GM19099 (cell line): ENCODE measurements around the gene SLC4A3.

ENCODE experiments used
- POLR2A ChIP-seq: IDR thresholded peaks from 3 replicates; pipeline ENCODE4 v1.6.1; 2011; ENCODE audit warnings: low read depth; ENCODE audit not compliant: insufficient read length; ENCODE audit errors: extremely low read depth

SLC4A3 gene

GRCh38 chr2:219665926-219666325 lies 38.5 kb downstream of the SLC4A3 start:
- no peak for TF ChIP-seq POLR2A

GRCh38 chr2:219668316-219668715 lies 40.9 kb downstream of the SLC4A3 start:
- no peak for TF ChIP-seq POLR2A

DNA sequence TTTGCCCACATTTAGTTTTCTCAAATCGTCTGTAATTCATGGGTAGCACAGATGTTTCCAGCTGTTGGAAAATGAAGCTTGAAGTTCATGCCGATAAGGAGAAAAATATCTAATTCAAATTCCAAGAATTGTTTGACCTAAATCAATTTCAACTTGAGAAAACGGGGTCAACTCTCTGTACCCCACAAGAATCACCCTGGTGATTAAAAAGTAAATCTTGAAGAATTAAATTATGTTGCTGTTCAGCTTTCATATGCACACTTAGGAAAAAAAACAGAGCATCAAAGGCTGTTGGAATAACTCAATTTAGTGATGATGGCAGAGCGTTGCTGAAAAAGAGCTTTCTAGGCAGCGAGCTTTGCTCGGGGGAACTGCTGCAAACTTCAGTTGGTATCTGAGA lies 43.0 kb downstream of the SLC4A3 start:
- no peak for TF ChIP-seq POLR2A

- TF ChIP-seq POLR2A: no peak
Measured at GRCh38 chr2:219671279-219671678, 43.8 kb downstream of the SLC4A3 start.

DNA sequence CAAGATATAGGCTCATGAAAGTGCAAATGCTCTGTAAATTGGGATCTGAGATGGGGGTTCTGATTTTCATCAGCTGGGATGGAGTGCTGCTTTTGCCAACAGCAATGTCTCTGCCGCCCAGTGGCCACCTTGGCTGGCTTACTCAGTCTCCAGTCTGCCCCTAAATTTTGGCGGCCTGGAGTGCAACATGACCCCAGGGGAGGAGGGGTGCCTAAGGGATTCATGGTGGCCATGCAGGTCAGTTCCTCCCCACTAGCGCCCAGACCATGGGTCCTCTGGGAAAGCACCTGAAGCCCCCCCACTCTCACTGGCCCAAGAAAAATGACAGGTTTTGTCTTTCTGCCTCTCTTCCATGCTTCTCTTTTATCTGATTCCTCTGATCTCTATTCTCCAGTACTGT lies 45.0 kb downstream of the SLC4A3 start:
- no peak for TF ChIP-seq POLR2A

DNA sequence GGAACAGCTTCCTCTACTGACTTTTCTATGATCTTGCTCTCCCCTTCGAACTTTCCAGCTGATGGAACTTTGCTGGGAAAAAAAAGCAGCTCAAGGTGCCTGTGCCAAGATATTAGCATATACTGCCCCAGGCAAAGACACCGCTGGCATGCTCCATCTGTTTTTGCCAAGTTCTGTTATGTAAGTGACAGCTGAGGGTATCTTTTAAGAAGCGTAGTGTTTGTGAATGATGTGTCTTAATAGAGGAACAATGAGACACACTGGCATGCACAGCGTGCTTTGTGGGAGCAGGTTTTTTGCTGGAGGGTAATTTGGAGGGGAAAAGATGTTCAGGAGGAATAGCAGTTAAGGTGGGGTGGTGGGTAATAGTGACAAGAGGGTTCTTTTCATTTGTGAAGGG lies 47.8 kb downstream of the SLC4A3 start:
- TF ChIP-seq POLR2A: no peak

GRCh38 chr2:219676586-219676985 lies 49.2 kb downstream of the SLC4A3 start:
- TF ChIP-seq POLR2A: no peak

GRCh38 chr2:219679041-219679440 lies 51.6 kb downstream of the SLC4A3 start:
- no peak for TF ChIP-seq POLR2A

DNA sequence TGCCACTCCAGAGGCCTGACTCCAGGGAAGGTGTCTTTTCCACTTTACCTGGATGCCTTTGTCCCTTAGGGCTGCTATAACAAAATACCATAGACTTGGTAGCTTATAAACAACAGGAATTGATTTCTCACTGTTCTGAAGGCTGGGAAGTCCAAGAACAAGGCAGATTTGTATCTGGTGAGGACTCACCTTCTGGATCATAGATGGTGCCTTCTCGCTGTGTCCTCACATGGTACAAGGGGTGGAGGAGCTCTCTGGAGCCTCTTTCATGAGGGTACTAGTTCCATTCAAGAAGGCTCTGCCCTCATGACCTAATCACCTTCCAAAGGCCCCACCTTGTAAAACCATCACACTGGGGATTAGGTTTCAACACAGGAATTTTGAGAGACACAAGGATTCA lies 52.1 kb downstream of the SLC4A3 start:
- TF ChIP-seq POLR2A: no peak

GRCh38 chr2:219680958-219681693 lies 53.7 kb downstream of the SLC4A3 start:
- no peak for TF ChIP-seq POLR2A

- TF ChIP-seq POLR2A: no peak
Measured at GRCh38 chr2:219681694-219682300, 54.4 kb downstream of the SLC4A3 start.

GRCh38 chr2:219684721-219685689 lies 57.6 kb downstream of the SLC4A3 start:
- peak; percentile 53 for TF ChIP-seq POLR2A

- no peak for TF ChIP-seq POLR2A
Measured at GRCh38 chr2:219687272-219687671, 59.8 kb downstream of the SLC4A3 start.

DNA sequence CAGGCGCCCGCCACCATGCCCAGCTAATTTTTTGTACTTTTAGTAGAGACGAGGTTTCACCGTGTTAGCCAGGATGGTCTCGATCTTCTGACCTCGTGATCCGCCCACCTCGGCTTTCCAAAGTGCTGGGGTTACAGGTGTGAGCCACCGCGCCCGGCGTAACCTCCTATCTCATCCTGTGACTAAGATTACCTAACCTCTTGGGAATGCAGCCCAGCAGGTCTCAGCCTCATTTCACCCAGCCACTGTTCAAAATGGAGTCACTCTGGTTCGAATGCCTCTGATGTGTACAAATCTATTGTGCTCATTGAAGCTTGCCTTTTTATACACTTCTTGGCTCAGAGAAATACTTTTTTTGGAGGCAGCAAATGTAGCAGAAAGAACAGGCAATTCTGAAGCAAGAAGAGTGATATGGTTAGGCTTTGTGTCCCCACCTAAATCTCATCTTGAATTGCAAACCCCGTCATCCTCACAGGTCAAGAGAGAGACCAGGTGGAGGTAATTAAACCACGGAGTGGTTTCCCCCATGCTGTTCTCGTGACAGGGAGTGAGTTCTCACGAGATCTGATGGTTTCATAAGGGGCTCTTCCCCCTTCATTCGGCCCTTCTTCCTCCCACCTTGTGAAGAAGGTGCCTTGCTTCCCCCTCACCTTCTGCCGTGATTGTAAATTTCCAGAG lies 60.6 kb downstream of the SLC4A3 start:
- TF ChIP-seq POLR2A: no peak

- TF ChIP-seq POLR2A: no peak
Measured at GRCh38 chr2:219688560-219689445, 61.4 kb downstream of the SLC4A3 start.
